ENCODE measurements around the gene GCN1.
A peak's percentile ranks its signal among the peaks of the same experiment; 100 is the strongest.
"Not testable (repeated sequence)": the region's sequence is repeated elsewhere in the genome, so short reads cannot be mapped to it uniquely, and the experiment has no call there.

GCN1 gene

DNA sequence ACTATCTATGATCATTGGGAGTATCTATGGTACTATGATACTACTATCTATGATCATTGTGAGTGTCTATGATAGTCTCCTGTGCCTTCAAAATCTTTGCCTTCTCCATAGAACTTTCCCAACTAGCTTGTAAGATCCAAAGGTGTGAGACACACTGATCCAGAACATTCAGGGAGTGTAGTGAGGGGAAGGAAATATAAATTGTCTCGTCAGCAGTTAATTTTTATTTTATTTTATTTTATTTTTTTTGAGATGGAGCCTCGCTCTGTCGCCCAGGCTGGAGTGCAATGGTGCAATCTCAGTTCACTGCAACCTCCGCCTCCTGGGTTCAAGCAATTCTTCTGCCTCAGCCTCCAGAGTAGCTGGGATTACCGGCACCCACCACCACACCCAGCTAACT is 12.3 kb upstream of the GCN1 start:
- H3K36me3 ChIP-seq (ENCODE audit: insufficient read depth, low read length), result peaks cover 16% of the 10 kb centered on the region
- H3K27me3 ChIP-seq (ENCODE audit: control insufficient read depth in 1 of 2, insufficient read depth in 2 of 2, low read length in 2 of 2); H3K27ac ChIP-seq (ENCODE audit: low read depth, low read length); H3K9me3 ChIP-seq (ENCODE audit: low read length); H3K9ac ChIP-seq (ENCODE audit: low read length); H3K4me3 ChIP-seq (ENCODE audit: low read depth in 1 of 2, low read length in 2 of 2); H3K4me1 ChIP-seq (ENCODE audit: insufficient read depth, low read length): not testable (repeated sequence)

DNA sequence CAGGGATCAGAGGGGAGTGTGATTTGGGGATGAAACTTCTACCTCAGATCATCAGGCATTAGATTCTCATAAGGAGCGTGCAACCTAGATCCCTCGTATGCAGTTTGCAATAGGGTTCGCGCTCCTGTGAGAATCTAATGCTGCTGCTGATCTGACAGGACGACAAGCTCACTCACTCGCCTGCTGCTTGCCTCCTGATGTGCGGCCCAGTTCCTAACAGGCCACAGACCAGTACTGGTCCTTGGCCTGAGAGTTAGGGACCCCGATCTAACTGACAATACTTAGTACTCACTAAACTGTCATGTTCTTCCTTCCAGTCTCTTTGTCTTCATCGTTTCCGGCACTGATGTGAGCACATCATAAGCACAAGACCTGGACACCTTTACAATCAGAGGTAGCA is 11.7 kb upstream of the GCN1 start:
- Histone ChIP-seq H3K9ac (ENCODE audit: low read length) (no peak overlapping the region), H3K27ac (ENCODE audit: low read depth, low read length) (no peak overlapping the region), H3K9me3 (ENCODE audit: low read length) (no peaks in the 10 kb centered on the region), H3K36me3 (ENCODE audit: insufficient read depth, low read length) (peaks cover 11% of the 10 kb centered on the region), H3K4me3 (ENCODE audit: low read depth in 1 of 2, low read length in 2 of 2) (no peak overlapping the region), H3K27me3 (ENCODE audit: control insufficient read depth in 1 of 2, insufficient read depth in 2 of 2, low read length in 2 of 2) (no peaks in the 10 kb centered on the region), H3K4me1 (ENCODE audit: insufficient read depth, low read length) (peaks cover 3% of the 10 kb centered on the region)

DNA sequence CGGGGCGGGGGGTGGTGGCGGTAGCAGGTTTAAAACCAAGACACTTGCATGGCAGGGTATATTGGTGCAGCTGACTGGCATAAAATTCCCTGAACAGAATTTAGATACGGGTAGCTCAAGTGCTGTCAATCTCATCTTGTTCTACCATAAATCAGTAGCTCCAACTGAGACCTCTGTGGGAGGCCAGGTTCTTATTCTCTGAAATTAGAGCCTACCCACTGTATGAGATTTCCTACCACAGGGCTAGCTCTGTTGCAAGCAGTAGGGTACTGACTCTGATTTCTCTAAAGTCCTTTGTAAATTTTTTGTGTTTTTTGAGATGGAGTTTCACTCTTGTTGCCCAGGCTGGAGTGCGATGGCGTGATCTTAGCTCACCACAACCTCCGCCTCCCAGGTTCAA is 9.7 kb upstream of the GCN1 start:
- H3K4me3 ChIP-seq (ENCODE audit: low read depth in 1 of 2, low read length in 2 of 2), result no peak overlapping the region
- H3K9me3 ChIP-seq (ENCODE audit: low read length), result no peaks in the 10 kb centered on the region
- no peak overlapping the region for H3K9ac ChIP-seq (ENCODE audit: low read length)
- no peaks in the 10 kb centered on the region for H3K27me3 ChIP-seq (ENCODE audit: control insufficient read depth in 1 of 2, insufficient read depth in 2 of 2, low read length in 2 of 2)
- peaks cover 1% of the 10 kb centered on the region for H3K36me3 ChIP-seq (ENCODE audit: insufficient read depth, low read length)
- H3K27ac ChIP-seq (ENCODE audit: low read depth, low read length), result no peak overlapping the region
- H3K4me1 ChIP-seq (ENCODE audit: insufficient read depth, low read length), result peaks cover 15% of the 10 kb centered on the region

DNA sequence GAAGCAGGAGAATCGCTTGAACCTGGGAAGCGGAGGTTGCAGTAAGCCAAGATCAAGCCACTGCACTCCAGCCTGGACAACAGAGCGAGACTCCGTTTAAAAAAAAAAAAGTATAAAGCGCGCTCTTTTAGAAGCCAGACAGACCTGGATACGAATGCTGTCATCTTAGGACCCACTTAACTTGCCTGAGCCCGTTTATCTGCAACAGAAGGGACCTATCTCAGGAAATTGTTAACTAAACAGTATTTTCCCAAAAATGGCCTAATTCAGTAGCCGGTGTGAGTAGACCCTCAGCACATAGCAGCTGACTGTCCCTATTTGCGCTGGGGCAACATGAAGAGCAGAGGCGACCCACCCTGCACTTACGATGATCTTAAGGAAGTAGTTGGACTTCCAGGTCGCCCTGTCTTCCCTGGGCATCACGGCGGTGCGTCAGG is 5.9 kb upstream of the GCN1 start:
- no peaks in the 10 kb centered on the region for H3K27me3 ChIP-seq (ENCODE audit: control insufficient read depth in 1 of 2, insufficient read depth in 2 of 2, low read length in 2 of 2)
- H3K27ac ChIP-seq (ENCODE audit: low read depth, low read length), result peak overlapping the region; percentile 84
- H3K9me3 ChIP-seq (ENCODE audit: low read length), result no peaks in the 10 kb centered on the region
- peaks cover 34% of the 10 kb centered on the region for H3K36me3 ChIP-seq (ENCODE audit: insufficient read depth, low read length)
- peak overlapping the region; percentile 96 for H3K9ac ChIP-seq (ENCODE audit: low read length)
- peak overlapping the region; percentile 72 to 97 for H3K4me3 ChIP-seq (ENCODE audit: low read depth in 1 of 2, low read length in 2 of 2)
- H3K4me1 ChIP-seq (ENCODE audit: insufficient read depth, low read length), result peaks cover 23% of the 10 kb centered on the region

DNA sequence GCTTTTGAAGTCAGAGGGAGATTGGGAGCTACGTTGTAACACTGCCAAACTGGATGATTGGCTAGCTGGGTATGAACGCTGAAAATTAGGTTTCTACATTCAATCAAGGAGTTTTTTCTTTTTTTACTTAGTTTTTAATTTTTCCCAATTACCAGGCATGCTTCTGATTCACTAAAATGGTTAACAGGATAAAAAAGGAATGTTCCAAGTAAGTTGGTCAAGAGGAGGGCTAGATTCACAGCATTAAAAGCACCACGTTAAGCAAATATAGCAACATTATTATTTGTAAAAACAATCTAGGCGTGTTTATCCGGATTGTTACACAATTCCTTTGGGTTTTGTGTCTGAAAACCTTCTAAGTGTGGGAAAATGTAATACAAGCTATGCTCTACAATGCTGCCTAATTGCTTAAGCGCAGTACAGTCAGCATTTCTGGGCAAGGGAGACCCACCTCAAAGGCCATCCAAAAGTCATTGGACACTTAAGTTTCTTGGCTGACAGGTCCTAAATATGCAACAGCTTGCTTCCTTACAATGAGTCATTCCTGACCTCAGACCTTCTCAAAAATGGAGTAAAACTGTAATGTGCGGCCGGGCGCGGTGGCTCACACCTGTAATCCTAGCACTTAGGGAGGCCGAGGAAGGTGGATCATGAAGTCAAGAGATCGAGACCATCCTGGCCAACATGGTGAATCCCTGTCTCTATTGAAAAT is 5.2 kb upstream of the GCN1 start:
- H3K27ac ChIP-seq (ENCODE audit: low read depth, low read length), result peak overlapping the region; percentile 84
- no peaks in the 10 kb centered on the region for H3K9me3 ChIP-seq (ENCODE audit: low read length)
- peaks cover 29% of the 10 kb centered on the region for H3K4me1 ChIP-seq (ENCODE audit: insufficient read depth, low read length)
- H3K9ac ChIP-seq (ENCODE audit: low read length), result peak overlapping the region; percentile 96
- no peaks in the 10 kb centered on the region for H3K27me3 ChIP-seq (ENCODE audit: control insufficient read depth in 1 of 2, insufficient read depth in 2 of 2, low read length in 2 of 2)
- H3K36me3 ChIP-seq (ENCODE audit: insufficient read depth, low read length), result peaks cover 34% of the 10 kb centered on the region
- H3K4me3 ChIP-seq (ENCODE audit: low read depth in 1 of 2, low read length in 2 of 2), result peak overlapping the region; percentile 72 to 97

DNA sequence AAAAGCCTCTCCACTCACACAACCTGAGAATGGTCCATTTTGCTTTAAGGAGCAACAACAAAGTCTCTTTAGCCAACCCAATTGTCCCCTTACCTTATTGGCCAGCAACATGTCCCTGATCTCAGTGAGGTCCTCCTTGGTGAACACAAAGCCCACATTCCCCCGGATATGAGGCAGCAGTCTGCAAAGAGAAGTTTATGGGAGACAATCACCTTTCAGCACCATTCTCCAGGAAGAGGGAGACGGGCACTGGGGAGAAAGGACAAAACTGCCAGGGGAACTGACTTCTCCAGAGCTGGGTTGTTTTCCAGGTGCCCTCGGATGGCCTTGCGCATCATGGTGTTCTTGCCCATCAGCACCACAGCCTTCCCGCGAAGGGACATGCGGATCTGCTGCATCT is 4.5 kb upstream of the GCN1 start:
- Histone ChIP-seq H3K27ac (ENCODE audit: low read depth, low read length) (no peak overlapping the region), H3K9me3 (ENCODE audit: low read length) (no peaks in the 10 kb centered on the region), H3K4me3 (ENCODE audit: low read depth in 1 of 2, low read length in 2 of 2) (peak overlapping the region in 1 of 2 donors; percentile 97), H3K9ac (ENCODE audit: low read length) (no peak overlapping the region), H3K27me3 (ENCODE audit: control insufficient read depth in 1 of 2, insufficient read depth in 2 of 2, low read length in 2 of 2) (no peaks in the 10 kb centered on the region), H3K4me1 (ENCODE audit: insufficient read depth, low read length) (peaks cover 30% of the 10 kb centered on the region), H3K36me3 (ENCODE audit: insufficient read depth, low read length) (peaks cover 34% of the 10 kb centered on the region)

DNA sequence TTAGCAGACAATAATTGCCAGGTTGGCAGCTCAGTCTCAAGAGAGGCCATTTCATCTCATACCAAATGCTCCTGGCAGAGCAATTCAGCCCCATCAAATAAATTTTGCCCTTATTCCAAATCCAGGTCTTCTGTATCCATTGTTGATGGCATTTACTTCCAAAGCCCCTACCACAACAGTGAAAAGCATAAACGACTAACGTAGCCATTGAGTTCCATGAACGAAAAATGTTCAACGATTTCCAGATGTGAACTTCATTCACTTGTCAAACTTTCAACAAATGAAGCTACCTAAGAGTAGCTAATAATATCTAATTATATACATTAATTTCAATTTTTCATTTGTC is 3.0 kb upstream of the GCN1 start:
- no peak overlapping the region for H3K27ac ChIP-seq (ENCODE audit: low read depth, low read length)
- H3K36me3 ChIP-seq (ENCODE audit: insufficient read depth, low read length), result peaks cover 34% of the 10 kb centered on the region
- H3K9me3 ChIP-seq (ENCODE audit: low read length), result no peaks in the 10 kb centered on the region
- H3K4me3 ChIP-seq (ENCODE audit: low read depth in 1 of 2, low read length in 2 of 2), result no peak overlapping the region
- peaks cover 35% of the 10 kb centered on the region for H3K4me1 ChIP-seq (ENCODE audit: insufficient read depth, low read length)
- H3K9ac ChIP-seq (ENCODE audit: low read length), result no peak overlapping the region
- H3K27me3 ChIP-seq (ENCODE audit: control insufficient read depth in 1 of 2, insufficient read depth in 2 of 2, low read length in 2 of 2), result no peaks in the 10 kb centered on the region

DNA sequence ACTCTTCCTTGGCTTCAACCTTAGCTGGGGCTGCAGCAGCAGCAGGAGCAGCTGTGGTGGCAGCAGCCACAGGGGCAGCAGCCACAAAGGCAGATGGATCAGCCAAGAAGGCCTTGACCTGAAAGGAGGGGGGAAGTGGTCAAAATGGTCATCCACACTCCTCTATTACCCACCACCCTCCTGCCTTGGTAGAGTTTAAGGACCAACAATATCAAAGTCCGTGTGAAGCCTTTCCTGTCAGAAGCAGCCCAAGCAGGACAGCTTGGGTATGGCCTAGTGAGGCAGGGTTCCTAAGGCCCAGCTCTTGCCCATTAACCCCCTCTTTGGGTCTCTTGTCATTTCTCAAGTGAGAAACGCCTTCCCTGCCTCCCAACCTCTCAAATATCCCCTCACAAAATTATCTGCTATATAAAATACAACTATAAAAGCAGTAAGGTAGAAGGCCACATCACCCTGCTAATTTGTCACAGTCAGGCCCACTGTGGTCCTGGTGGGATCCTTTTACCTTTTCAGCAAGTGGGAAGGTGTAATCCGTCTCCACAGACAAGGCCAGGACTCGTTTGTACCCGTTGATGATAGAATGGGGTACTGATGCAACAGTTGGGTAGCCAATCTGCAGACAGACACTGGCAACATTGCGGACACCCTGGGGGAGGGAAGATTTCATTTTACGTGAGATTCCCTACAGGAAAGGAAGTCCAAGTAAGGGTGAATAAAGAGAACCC is 2.5 kb upstream of the GCN1 start:
- not testable (repeated sequence) for H3K4me3 ChIP-seq (ENCODE audit: low read depth in 1 of 2, low read length in 2 of 2); H3K27me3 ChIP-seq (ENCODE audit: control insufficient read depth in 1 of 2, insufficient read depth in 2 of 2, low read length in 2 of 2); H3K9ac ChIP-seq (ENCODE audit: low read length); H3K27ac ChIP-seq (ENCODE audit: low read depth, low read length); H3K9me3 ChIP-seq (ENCODE audit: low read length)
- H3K36me3 ChIP-seq (ENCODE audit: insufficient read depth, low read length), result peaks cover 34% of the 10 kb centered on the region
- peaks cover 33% of the 10 kb centered on the region for H3K4me1 ChIP-seq (ENCODE audit: insufficient read depth, low read length)

DNA sequence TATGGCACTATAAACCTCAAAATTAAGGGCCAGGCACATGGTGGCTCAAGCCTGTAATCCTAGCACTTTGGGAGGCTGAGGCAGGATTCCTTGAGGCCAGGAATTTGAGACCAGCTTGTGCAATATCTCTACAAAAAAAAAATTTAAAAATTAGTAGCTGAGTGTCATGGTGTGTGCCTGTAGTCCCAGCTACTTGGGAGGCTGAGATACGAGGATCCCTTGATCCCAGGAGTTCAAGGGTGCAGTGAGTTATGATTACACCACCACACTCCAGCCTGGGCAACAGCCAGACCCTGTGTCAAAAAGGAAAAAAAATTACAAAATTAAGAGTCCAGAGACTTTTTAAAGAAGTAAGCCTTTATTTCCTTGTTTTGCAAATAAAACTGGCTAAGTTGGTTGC is 1.8 kb upstream of the GCN1 start:
- Histone ChIP-seq H3K27ac (ENCODE audit: low read depth, low read length) (no peak overlapping the region), H3K27me3 (ENCODE audit: control insufficient read depth in 1 of 2, insufficient read depth in 2 of 2, low read length in 2 of 2) (no peaks in the 10 kb centered on the region), H3K36me3 (ENCODE audit: insufficient read depth, low read length) (peaks cover 34% of the 10 kb centered on the region), H3K9ac (ENCODE audit: low read length) (no peak overlapping the region), H3K4me3 (ENCODE audit: low read depth in 1 of 2, low read length in 2 of 2) (no peak overlapping the region), H3K4me1 (ENCODE audit: insufficient read depth, low read length) (peaks cover 32% of the 10 kb centered on the region), H3K9me3 (ENCODE audit: low read length) (no peaks in the 10 kb centered on the region)

DNA sequence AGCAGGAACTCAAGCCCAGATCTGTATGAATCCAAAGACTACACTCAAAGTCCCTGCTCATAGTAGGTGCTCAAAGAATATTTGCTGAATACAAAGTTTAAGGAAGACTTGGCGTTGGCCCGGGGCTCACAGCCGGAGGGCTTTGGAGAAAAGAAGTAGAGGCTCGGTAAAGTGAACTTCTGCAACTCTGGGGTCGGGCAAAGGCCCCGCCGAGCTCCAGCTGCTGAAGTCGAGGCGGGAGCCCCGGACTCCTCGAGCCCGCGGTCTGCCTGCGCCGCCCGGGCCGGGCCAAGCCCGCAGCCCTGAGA is 335 bp downstream of the GCN1 start:
- peak overlapping the region; percentile 81 to 92 for H3K4me3 ChIP-seq (ENCODE audit: low read depth in 1 of 2, low read length in 2 of 2)
- no peaks in the 10 kb centered on the region for H3K27me3 ChIP-seq (ENCODE audit: control insufficient read depth in 1 of 2, insufficient read depth in 2 of 2, low read length in 2 of 2)
- no peaks in the 10 kb centered on the region for H3K9me3 ChIP-seq (ENCODE audit: low read length)
- peak overlapping the region; percentile 68 for H3K9ac ChIP-seq (ENCODE audit: low read length)
- peaks cover 20% of the 10 kb centered on the region for H3K4me1 ChIP-seq (ENCODE audit: insufficient read depth, low read length)
- peak overlapping the region; percentile 77 for H3K27ac ChIP-seq (ENCODE audit: low read depth, low read length)
- peaks cover 33% of the 10 kb centered on the region for H3K36me3 ChIP-seq (ENCODE audit: insufficient read depth, low read length)

DNA sequence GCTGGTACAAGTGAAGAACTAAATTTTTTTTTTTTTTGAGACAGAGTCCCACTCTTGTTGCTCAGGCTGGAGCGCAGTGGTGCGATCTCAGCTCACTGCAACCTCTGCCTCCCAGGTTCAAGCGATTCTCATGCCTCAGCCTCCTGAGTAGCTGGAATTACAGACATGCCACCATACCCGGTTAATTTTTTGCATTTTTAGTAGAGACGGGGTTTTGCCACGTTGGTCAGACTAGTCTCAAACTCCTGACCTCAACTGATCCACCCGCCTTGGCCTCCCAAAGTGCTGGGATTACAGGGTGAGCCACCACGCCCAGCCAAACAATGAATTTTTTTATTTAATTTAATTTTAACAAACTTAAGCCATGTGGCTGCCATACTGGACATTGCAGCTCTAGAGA is 1.2 kb downstream of the GCN1 start:
- H3K4me1 ChIP-seq (ENCODE audit: insufficient read depth, low read length), result peaks cover 12% of the 10 kb centered on the region
- H3K36me3 ChIP-seq (ENCODE audit: insufficient read depth, low read length), result peaks cover 29% of the 10 kb centered on the region
- not testable (repeated sequence) for H3K9me3 ChIP-seq (ENCODE audit: low read length); H3K9ac ChIP-seq (ENCODE audit: low read length); H3K27ac ChIP-seq (ENCODE audit: low read depth, low read length); H3K27me3 ChIP-seq (ENCODE audit: control insufficient read depth in 1 of 2, insufficient read depth in 2 of 2, low read length in 2 of 2); H3K4me3 ChIP-seq (ENCODE audit: low read depth in 1 of 2, low read length in 2 of 2)

DNA sequence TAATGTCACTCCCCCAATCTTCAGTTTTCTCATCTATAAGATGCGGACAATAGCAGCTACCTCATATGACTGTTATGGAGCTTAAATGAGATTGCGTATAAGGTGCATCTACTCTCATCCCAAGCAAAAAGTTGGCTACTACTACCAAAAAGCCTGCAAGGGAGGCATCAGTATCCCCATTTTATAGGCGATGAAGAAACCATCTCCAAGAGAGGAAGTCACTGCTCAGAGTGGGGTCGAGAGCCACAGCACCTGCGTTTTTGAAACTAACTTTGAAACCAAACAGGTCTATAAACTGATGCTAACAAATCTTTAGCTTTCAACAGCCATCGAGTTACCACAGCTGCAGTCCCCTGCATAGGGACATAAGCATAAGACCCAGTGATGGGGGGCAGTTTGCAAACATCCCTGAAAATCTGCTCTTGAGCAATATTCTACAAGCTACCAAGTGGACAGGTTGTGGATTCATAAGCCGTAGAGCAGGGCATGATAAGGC is 3.5 kb downstream of the GCN1 start:
- Histone ChIP-seq H3K4me1 (ENCODE audit: insufficient read depth, low read length) (peaks cover 12% of the 10 kb centered on the region), H3K9me3 (ENCODE audit: low read length) (no peaks in the 10 kb centered on the region), H3K4me3 (ENCODE audit: low read depth in 1 of 2, low read length in 2 of 2) (no peak overlapping the region), H3K9ac (ENCODE audit: low read length) (no peak overlapping the region), H3K27me3 (ENCODE audit: control insufficient read depth in 1 of 2, insufficient read depth in 2 of 2, low read length in 2 of 2) (no peaks in the 10 kb centered on the region), H3K27ac (ENCODE audit: low read depth, low read length) (no peak overlapping the region), H3K36me3 (ENCODE audit: insufficient read depth, low read length) (peaks cover 26% of the 10 kb centered on the region)

All from muscle layer of colon (tissue), 2 donors.